Tibial nerve (tissue), 4 donors: ENCODE data around the gene PHLPP1.

Experiments
- CTCF ChIP-seq, 5 experiments: fragments of 200-600 bp in 3 of 5; fragments of 450-650 bp in 2 of 5; sonication (generic) in 3 of 5; IDR thresholded peaks; one replicate each; pipeline ENCODE4 v1.5.1; 2016 to 2019; ENCODE audit warnings: antibody characterized with exemption in 5 of 5, mild to moderate bottlenecking in 3 of 5, moderate library complexity in 2 of 5
- EP300 ChIP-seq, 2 donors: sonication (generic); formaldehyde crosslinking; IDR thresholded peaks; one replicate each; pipeline ENCODE4 v1.6.1; 2017; ENCODE audit warnings: antibody characterized with exemption in 2 of 2, mild to moderate bottlenecking in 1 of 2
- POLR2A ChIP-seq, 2 donors: fragments of 450-650 bp; IDR thresholded peaks; one replicate each; pipeline ENCODE4 v1.6.1; 2017; ENCODE audit warnings: antibody characterized with exemption in 2 of 2, mild to moderate bottlenecking in 2 of 2, moderate library complexity in 2 of 2

- TF ChIP-seq POLR2A (IDR thresholded peaks at IDR 0.05): no peak
- TF ChIP-seq CTCF (IDR thresholded peaks at IDR 0.05): no peak
- TF ChIP-seq EP300 (IDR thresholded peaks at IDR 0.05): no peak
Measured at GRCh38 chr18:62973689-62974088, 258.3 kb downstream of the PHLPP1 start.
